Activated naive CD4-positive, alpha-beta T cell treated with anti-CD3 and anti-CD28 coated beads, Interleukin-2, amount 10 ng/mL, durations not matched to agents 7 days and 5 days (primary cell): ENCODE data around the gene ARV1.

ENCODE experiments used
- CTCF ChIA-PET: fragments of 350-600 bp; sonication (Branson Sonifier 250); formaldehyde crosslinking; loops from one replicate; lab custom pipeline; 2021; ENCODE audit warnings: antibody characterized with exemption; lab: Charles Lee
- DNase-seq: peaks from one replicate; pipeline ENCODE4 v3.0.0-alpha.2; 2020
- H3K27ac Mint-ChIP-seq: one replicate; pipeline ENCODE4 v1.8.0; 2021; ENCODE audit warnings: mild to moderate bottlenecking, moderate library complexity, mixed read lengths
- H3K27me3 Mint-ChIP-seq: one replicate; pipeline ENCODE4 v1.8.0; 2021; ENCODE audit warnings: mild to moderate bottlenecking, mixed read lengths
- H3K36me3 Mint-ChIP-seq: one replicate; pipeline ENCODE4 v1.8.0; 2021; ENCODE audit warnings: mixed read lengths
- H3K4me1 Mint-ChIP-seq: one replicate; pipeline ENCODE4 v1.8.0; 2021; ENCODE audit warnings: mixed read lengths
- H3K4me3 Mint-ChIP-seq: one replicate; pipeline ENCODE4 v1.8.0; 2021; ENCODE audit warnings: mild to moderate bottlenecking, moderate library complexity, mixed read lengths
- H3K9me3 Mint-ChIP-seq: one replicate; pipeline ENCODE4 v1.8.0; 2021; ENCODE audit warnings: mixed read lengths

Gene ARV1

GRCh38 chr1:230978491-230979388 lies at the start of gene ARV1, which contains the start of gene TTC13:
Gene ARV1 (plus strand): TSS chr1:230979094. CDS start chr1:230979106, 12 bp downstream.
Gene TTC13 (minus strand): TSS chr1:230978861. CDS start chr1:230978830, 31 bp downstream.
- Mint-ChIP-seq H3K36me3 (peaks cover 30% of the 10 kb centered on the region), H3K27ac (peak within 1 kb of the TSS; percentile 98), H3K4me3 (peak within 1 kb of the TSS; percentile 94), H3K27me3 (no peaks in the 10 kb centered on the region), H3K4me1 (peaks cover 41% of the 10 kb centered on the region), H3K9me3 (no peaks in the 10 kb centered on the region)
- CTCF ChIA-PET, result interaction anchor here (0.9 to 1.0 kb wide), 2 partner anchors 62 to 336 kb away, joined by 3 read pairs; partner anchors contain the start of genes COG2 and FAM89A
- peak; percentile 98 for DNase-seq

GRCh38 chr1:230930986-230931385 lies 47.9 kb upstream of the ARV1 start:
- Mint-ChIP-seq H3K4me1 (peaks cover 3% of the 10 kb centered on the region), H3K9me3 (no peaks in the 10 kb centered on the region), H3K4me3 (no peak overlapping the region), H3K27me3 (no peaks in the 10 kb centered on the region), H3K36me3 (peaks cover 44% of the 10 kb centered on the region), H3K27ac (no peak overlapping the region)
- CTCF ChIA-PET, result no interaction called here
- no peak for DNase-seq

- Mint-ChIP-seq H3K27me3 (no peaks in the 10 kb centered on the region), H3K4me1 (peaks cover 13% of the 10 kb centered on the region), H3K4me3 (no peak overlapping the region), H3K27ac (no peak overlapping the region), H3K9me3 (no peaks in the 10 kb centered on the region), H3K36me3 (peaks cover 43% of the 10 kb centered on the region)
- CTCF ChIA-PET, result no interaction called here
- no peak for DNase-seq
These were observed 43.0 kb upstream of the ARV1 start for GRCh38 chr1:230935852-230936251.

DNA sequence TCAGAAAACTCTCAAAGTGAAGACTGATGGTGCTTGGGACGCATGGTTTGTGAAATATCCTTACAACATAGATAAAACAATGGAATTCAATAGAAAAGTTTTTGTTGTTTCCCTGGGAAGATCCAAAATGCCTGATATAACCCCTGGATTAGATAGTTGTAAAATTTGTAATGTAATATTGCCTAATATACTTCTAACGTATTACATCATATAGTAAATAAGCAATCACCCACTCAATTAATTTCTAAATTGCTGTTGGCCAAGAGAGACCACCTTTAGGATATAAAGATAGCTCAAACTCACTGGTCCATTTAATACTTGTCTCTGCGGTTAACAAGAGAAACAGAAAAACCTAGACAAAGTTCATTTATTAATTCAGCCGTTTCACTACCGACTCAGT lies 42.4 kb upstream of the ARV1 start:
- H3K27ac Mint-ChIP-seq, result no peak overlapping the region
- H3K4me3 Mint-ChIP-seq, result no peak overlapping the region
- no peak for DNase-seq
- CTCF ChIA-PET, result no interaction called here
- H3K4me1 Mint-ChIP-seq, result peaks cover 10% of the 10 kb centered on the region
- no peaks in the 10 kb centered on the region for H3K9me3 Mint-ChIP-seq
- peaks cover 38% of the 10 kb centered on the region for H3K36me3 Mint-ChIP-seq
- H3K27me3 Mint-ChIP-seq, result no peaks in the 10 kb centered on the region

GRCh38 chr1:230937371-230937770 lies 41.5 kb upstream of the ARV1 start:
- H3K27ac Mint-ChIP-seq, result no peak overlapping the region
- peaks cover 38% of the 10 kb centered on the region for H3K36me3 Mint-ChIP-seq
- peaks cover 10% of the 10 kb centered on the region for H3K4me1 Mint-ChIP-seq
- DNase-seq, result no peak
- no peaks in the 10 kb centered on the region for H3K27me3 Mint-ChIP-seq
- CTCF ChIA-PET, result no interaction called here
- no peak overlapping the region for H3K4me3 Mint-ChIP-seq
- no peaks in the 10 kb centered on the region for H3K9me3 Mint-ChIP-seq

GRCh38 chr1:230938924-230939368 lies 39.9 kb upstream of the ARV1 start:
- H3K27me3 Mint-ChIP-seq, result no peaks in the 10 kb centered on the region
- H3K27ac Mint-ChIP-seq, result no peak overlapping the region
- H3K9me3 Mint-ChIP-seq, result no peaks in the 10 kb centered on the region
- H3K36me3 Mint-ChIP-seq, result peaks cover 38% of the 10 kb centered on the region
- H3K4me1 Mint-ChIP-seq, result peaks cover 10% of the 10 kb centered on the region
- CTCF ChIA-PET, result no interaction called here
- H3K4me3 Mint-ChIP-seq, result no peak overlapping the region
- DNase-seq, result no peak

DNA sequence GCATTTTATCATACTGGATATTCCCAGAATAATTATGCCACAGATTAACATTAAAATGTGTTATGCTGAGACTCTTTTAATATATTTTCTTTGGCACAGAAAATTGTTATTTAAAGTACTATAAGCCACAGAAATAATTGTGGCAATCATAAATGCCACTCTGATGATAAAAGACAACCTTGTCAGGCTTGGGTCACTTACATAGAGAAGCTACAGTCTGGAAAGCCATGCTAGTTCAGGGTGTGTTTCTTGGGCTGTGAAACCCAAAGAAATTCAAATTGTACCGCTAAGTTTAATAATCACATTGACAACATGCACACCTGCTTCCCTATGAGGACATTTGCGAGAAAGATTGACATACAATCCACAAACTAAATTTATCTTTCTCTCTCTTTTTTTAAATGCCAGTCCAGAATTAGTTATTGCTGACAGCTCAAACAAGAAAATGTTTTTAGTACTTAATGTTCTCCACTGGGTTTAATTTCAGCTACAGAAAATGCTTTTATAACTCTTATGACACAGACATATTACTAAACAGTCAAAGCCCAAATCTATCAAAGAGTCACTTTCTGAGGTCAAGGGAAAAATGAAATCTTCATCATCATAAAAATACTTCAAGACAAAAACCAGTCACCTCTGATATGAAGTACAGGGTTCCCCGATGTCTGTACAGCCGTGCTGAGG lies 38.9 kb upstream of the ARV1 start:
- DNase-seq, result no peak
- Mint-ChIP-seq H3K27ac (no peak overlapping the region), H3K27me3 (no peaks in the 10 kb centered on the region), H3K9me3 (no peaks in the 10 kb centered on the region), H3K4me1 (peaks cover 10% of the 10 kb centered on the region), H3K36me3 (peaks cover 41% of the 10 kb centered on the region), H3K4me3 (no peak overlapping the region)
- CTCF ChIA-PET, result no interaction called here

DNA sequence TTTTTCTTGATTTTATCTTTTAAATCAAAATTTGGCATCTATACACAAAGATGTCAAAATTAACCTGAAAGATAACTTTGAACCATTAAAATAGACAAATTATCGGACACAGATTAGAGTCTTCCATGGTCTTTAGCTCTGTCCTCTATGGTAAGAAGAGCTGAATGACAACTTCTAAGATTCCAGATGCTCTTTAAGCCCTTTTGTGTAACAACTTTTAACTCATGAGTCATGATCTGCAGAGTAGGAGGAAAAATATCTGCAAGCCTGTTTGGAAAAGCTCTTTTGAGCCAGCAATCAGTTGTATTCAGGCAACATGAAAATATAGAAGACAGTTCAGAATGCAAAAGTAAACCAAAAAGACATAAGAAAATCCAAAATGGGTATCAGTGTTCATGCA lies 38.0 kb upstream of the ARV1 start:
- H3K4me3 Mint-ChIP-seq, result no peak overlapping the region
- no peak for DNase-seq
- H3K4me1 Mint-ChIP-seq, result peaks cover 10% of the 10 kb centered on the region
- H3K9me3 Mint-ChIP-seq, result no peaks in the 10 kb centered on the region
- H3K27me3 Mint-ChIP-seq, result no peaks in the 10 kb centered on the region
- no peak overlapping the region for H3K27ac Mint-ChIP-seq
- CTCF ChIA-PET, result interaction anchor here (0.8 kb wide), 1 partner anchor 23 kb away, joined by 3 read pairs; no protein-coding TSS in a partner anchor
- peaks cover 40% of the 10 kb centered on the region for H3K36me3 Mint-ChIP-seq

DNA sequence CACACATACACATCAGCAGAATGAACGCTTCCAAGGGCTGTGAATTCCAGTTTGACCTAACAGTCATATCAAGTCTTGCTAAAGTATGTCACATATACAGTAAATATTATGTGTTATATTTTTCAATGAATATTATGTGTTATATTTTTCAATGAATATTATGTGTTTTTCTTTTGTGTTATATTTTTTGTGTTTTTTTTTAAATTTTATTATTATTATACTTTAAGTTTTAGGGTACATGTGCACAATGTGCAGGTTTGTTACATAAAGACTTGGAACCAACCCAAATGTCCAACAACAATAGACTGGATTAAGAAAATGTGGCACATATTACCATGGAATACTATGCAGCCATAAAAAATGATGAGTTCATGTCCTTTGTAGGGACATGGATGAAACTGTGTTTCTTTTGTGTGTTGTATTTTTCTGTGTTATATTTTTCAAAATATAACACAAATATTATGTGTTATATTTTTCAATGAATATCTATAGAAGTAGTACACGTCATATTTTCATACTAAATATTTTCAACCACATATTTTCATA lies 35.8 kb upstream of the ARV1 start:
- H3K4me3 Mint-ChIP-seq, result no peak overlapping the region
- CTCF ChIA-PET, result no interaction called here
- no peak for DNase-seq
- H3K27ac Mint-ChIP-seq, result no peak overlapping the region
- H3K36me3 Mint-ChIP-seq, result peaks cover 32% of the 10 kb centered on the region
- H3K9me3 Mint-ChIP-seq, result no peaks in the 10 kb centered on the region
- no peaks in the 10 kb centered on the region for H3K4me1 Mint-ChIP-seq
- H3K27me3 Mint-ChIP-seq, result no peaks in the 10 kb centered on the region

DNA sequence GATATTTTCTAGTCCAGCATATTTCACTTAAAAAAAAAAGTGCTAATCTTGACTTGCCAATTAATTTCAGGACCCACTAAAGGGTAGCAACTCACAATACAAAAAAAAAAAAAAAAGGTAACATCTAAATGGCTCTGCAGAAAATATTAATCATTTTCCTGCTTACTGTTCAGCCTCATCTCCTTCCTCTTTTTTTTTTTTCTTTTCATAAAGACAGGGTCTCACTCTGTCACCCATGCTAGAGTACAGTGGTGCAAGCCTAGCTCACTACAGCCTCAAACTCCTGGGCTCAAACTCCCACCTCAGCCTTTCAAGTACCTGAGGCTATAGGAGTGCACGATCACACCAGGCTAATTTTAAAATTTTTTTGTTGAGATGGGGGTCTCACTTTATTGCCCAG lies 30.6 kb upstream of the ARV1 start:
- Mint-ChIP-seq H3K36me3 (peaks cover 34% of the 10 kb centered on the region), H3K9me3 (no peaks in the 10 kb centered on the region), H3K27ac (no peak overlapping the region), H3K4me3 (no peak overlapping the region), H3K27me3 (no peaks in the 10 kb centered on the region), H3K4me1 (no peaks in the 10 kb centered on the region)
- CTCF ChIA-PET, result interaction anchor here (0.6 kb wide), 1 partner anchor 12 kb away, joined by 4 read pairs; no protein-coding TSS in a partner anchor
- no peak for DNase-seq

GRCh38 chr1:230948903-230949302 lies 30.0 kb upstream of the ARV1 start:
- H3K27me3 Mint-ChIP-seq, result no peaks in the 10 kb centered on the region
- no peak for DNase-seq
- H3K4me3 Mint-ChIP-seq, result no peak overlapping the region
- CTCF ChIA-PET, result interaction anchor here (0.6 kb wide), 1 partner anchor 11 kb away, joined by 4 read pairs; no protein-coding TSS in a partner anchor
- H3K36me3 Mint-ChIP-seq, result peaks cover 39% of the 10 kb centered on the region
- H3K27ac Mint-ChIP-seq, result no peak overlapping the region
- H3K4me1 Mint-ChIP-seq, result no peaks in the 10 kb centered on the region
- H3K9me3 Mint-ChIP-seq, result no peaks in the 10 kb centered on the region

DNA sequence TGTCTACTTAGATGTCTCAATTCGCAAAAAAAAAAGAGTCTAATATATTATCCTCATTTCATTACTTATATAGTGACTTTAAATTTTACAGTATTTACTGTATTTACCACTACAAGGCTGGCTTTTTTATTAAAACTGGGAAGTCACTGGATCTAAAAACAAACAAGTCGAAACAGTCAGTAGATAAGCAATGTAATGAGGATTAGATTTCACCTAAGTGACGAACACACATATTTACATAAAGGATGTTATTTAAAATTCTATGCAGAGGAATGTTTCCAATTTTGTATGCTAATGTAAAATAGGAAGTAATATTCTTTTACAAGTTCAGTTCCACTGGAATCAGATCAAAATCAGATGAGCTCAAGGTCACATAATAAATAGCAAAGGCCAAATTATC lies 28.5 kb upstream of the ARV1 start:
- DNase-seq, result no peak
- Mint-ChIP-seq H3K4me3 (no peak overlapping the region), H3K9me3 (no peaks in the 10 kb centered on the region), H3K27ac (no peak overlapping the region), H3K27me3 (no peaks in the 10 kb centered on the region), H3K4me1 (no peaks in the 10 kb centered on the region), H3K36me3 (peaks cover 39% of the 10 kb centered on the region)
- CTCF ChIA-PET, result no interaction called here

DNA sequence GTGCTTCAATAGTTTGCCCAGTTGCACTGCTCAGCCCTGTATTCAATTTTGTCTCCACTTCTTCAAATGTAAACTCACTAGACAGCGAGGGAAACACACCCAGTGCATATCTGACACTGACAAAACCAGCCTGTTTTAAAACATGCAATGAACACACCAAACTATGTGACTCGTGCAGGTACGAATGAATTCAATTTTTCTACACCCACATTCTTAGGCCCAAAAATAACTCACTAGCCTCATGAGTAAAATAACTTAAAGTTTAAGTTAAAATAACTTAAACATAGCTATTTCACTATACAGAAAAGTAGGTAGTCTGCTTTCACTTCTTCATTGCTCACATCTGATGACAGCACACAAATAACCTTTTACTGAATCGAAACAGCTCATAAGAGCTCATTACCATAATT lies 21.3 kb upstream of the ARV1 start:
- no peaks in the 10 kb centered on the region for H3K27me3 Mint-ChIP-seq
- no peaks in the 10 kb centered on the region for H3K9me3 Mint-ChIP-seq
- no peak for DNase-seq
- H3K27ac Mint-ChIP-seq, result no peak overlapping the region
- H3K36me3 Mint-ChIP-seq, result peaks cover 52% of the 10 kb centered on the region
- no peak overlapping the region for H3K4me3 Mint-ChIP-seq
- H3K4me1 Mint-ChIP-seq, result no peaks in the 10 kb centered on the region
- CTCF ChIA-PET, result interaction anchor here (0.7 kb wide), 1 partner anchor 253 kb away, joined by 3 read pairs; no protein-coding TSS in a partner anchor

GRCh38 chr1:230958370-230958769 lies 20.5 kb upstream of the ARV1 start:
- Mint-ChIP-seq H3K27me3 (no peaks in the 10 kb centered on the region), H3K9me3 (no peaks in the 10 kb centered on the region), H3K27ac (no peak overlapping the region), H3K36me3 (peaks cover 50% of the 10 kb centered on the region), H3K4me3 (no peak overlapping the region), H3K4me1 (no peaks in the 10 kb centered on the region)
- DNase-seq, result no peak
- CTCF ChIA-PET, result no interaction called here
